ENCODE results near the gene SLC9A6. TPM values are rescaled to one million over a fixed set of nuclear protein-coding genes. Genes with fewer than 3 reads are reported as not detected.

The SLC9A6 gene
- total and polyA plus RNA-seq, 9 of the 15 experiments (the other 6 are each of a cell fraction or from before 2014, with no cell fraction given) = 3.7 to 13.9 (median 9.9) TPM

- 63% methylated on average over 1 of the region's 1 CpG for WGBS (ENCODE audit: insufficient coverage, low coverage, missing lambda C conversion rate)
- Histone ChIP-seq H3K27ac (ENCODE audit: extremely low read depth, low read depth, low read length) (no peak overlapping the region), H4K20me1 (replicated peaks; ENCODE audit: control insufficient read depth, insufficient read depth, low read length) (no peaks in the 10 kb centered on the region), H3K27me3 (ENCODE audit: control insufficient read depth in 2 of 2, insufficient read depth in 2 of 2, low read length in 2 of 2) (no peaks in the 10 kb centered on the region), H3K4me1 (replicated peaks in 1 of 2; ENCODE audit: control insufficient read depth in 2 of 2, insufficient read depth in 2 of 2, low read length in 2 of 2) (peaks cover 7 to 34% of the 10 kb centered on the region in 2 experiments), H3K4me2 (ENCODE audit: insufficient read depth, low read length) (no peak overlapping the region), H3K4me3 (no peak overlapping the region), H3K9me3 (replicated peaks; ENCODE audit: control insufficient read depth, insufficient read depth, low read depth, low read length) (no peaks in the 10 kb centered on the region), H3K79me2 (ENCODE audit: control insufficient read depth, insufficient read depth, low read length) (peaks cover 23% of the 10 kb centered on the region), H3K9me1 (ENCODE audit: control insufficient read depth, insufficient read depth, low read length) (no peaks in the 10 kb centered on the region), H2AFZ (ENCODE audit: low read depth, low read length) (peak overlapping the region; percentile 96), H3K9ac (ENCODE audit: insufficient read depth in 1 of 2, low read depth in 2 of 2, low read length in 2 of 2) (no peak overlapping the region), H3K36me3 (ENCODE audit: control insufficient read depth, insufficient read depth, low read length) (no peaks in the 10 kb centered on the region)
- TF ChIP-seq JUND (IDR thresholded peaks at IDR 0.05; ENCODE audit: borderline replicate concordance, low read depth, low read length) (peak; percentile 20; the same call in 1 of the 2 replicates), JUND (tag; IDR thresholded peaks at IDR 0.05; ENCODE audit: borderline replicate concordance, low read depth, low read length) (no peak), SMAD3 (CRISPR knock-in tag; conservative IDR thresholded peaks at IDR 0.05) (no peak), KAT2B (IDR thresholded peaks at IDR 0.05; ENCODE audit: low read depth, low read length) (no peak), C11orf30 (IDR thresholded peaks at IDR 0.05; ENCODE audit: low read depth) (peak; percentile 37; the same call in 1 of the 2 replicates), ATF3 (IDR thresholded peaks at IDR 0.05) (peak; percentile 68), ATF3 (CRISPR knock-in tag; conservative IDR thresholded peaks at IDR 0.05) (no peak), ZNF398 (CRISPR knock-in tag; IDR thresholded peaks at IDR 0.05) (no peak), BACH1 (tag; IDR thresholded peaks at IDR 0.05) (no peak), ZNF217 (CRISPR knock-in tag; IDR thresholded peaks at IDR 0.05) (no peak), ATF7 (IDR thresholded peaks at IDR 0.05) (peak; percentile 39; the same call in 1 of the 2 replicates), ZNF316 (IDR thresholded peaks at IDR 0.05) (0 out of 2 replicates have a peak, but pooled peaks have one; percentile 21), ZNF766 (CRISPR knock-in tag; conservative IDR thresholded peaks at IDR 0.05) (no peak)
- intact Hi-C loops (cut with micrococcal nuclease) = no loop called here
- ATAC-seq = no peak
- DNase-seq (ENCODE audit: extremely low read depth in 1 of 4, low spot score in 3 of 4) = peak in 2 of 4 experiments; percentile 8 to 12
- ChIA-PET POLR2A (no interaction called here), CTCF (ENCODE audit: low intra/inter-chr PET ratio) (no interaction called here)
- peak; percentile 26 for FAIRE-seq
- in situ Hi-C loops (cut with MboI) = no loop called here
- BruUV-seq (replicated peaks) = no TSS peak
Observed at GRCh38 chrX:135982860-135983259, 2.4 kb upstream of the SLC9A6 start.

All from K562 (cell line).